HEK293T (cell line): ENCODE data around the gene B4GALNT1.

Experiments
- BHLHE40 ChIP-seq: fragments of 450-650 bp; IDR thresholded peaks from 2 replicates; pipeline ENCODE4 v1.6.1; 2016; ENCODE audit warnings: mild to moderate bottlenecking, moderate library complexity, borderline replicate concordance
- CTBP1 ChIP-seq: fragments of 450-650 bp; IDR thresholded peaks from 2 replicates; pipeline ENCODE4 v1.6.1; 2016; ENCODE audit warnings: borderline replicate concordance
- ELF4 ChIP-seq: fragments of 450-650 bp; IDR thresholded peaks from 2 replicates; pipeline ENCODE4 v1.6.1; 2017; ENCODE audit warnings: antibody characterized with exemption
- FOXA1 ChIP-seq: fragments of 450-650 bp; IDR thresholded peaks from 2 replicates; pipeline ENCODE4 v1.6.1; 2016; ENCODE audit warnings: mild to moderate bottlenecking
- FOXK2 ChIP-seq: fragments of 450-650 bp; IDR thresholded peaks from 2 replicates; pipeline ENCODE4 v1.6.1; 2016; ENCODE audit warnings: mild to moderate bottlenecking
- LEF1 ChIP-seq: fragments of 450-650 bp; IDR thresholded peaks from 2 replicates; pipeline ENCODE4 v1.6.1; 2017; ENCODE audit warnings: mild to moderate bottlenecking, borderline replicate concordance
- NFRKB ChIP-seq: fragments of 450-650 bp; IDR thresholded peaks from 2 replicates; pipeline ENCODE4 v1.6.1; 2016; ENCODE audit warnings: mild to moderate bottlenecking, moderate library complexity
- SP1 ChIP-seq: fragments of 450-650 bp; IDR thresholded peaks from 2 replicates; pipeline ENCODE4 v1.6.1; 2017
- SUZ12 ChIP-seq: fragments of 450-650 bp; IDR thresholded peaks from 2 replicates; pipeline ENCODE4 v1.6.1; 2016; ENCODE audit warnings: mild to moderate bottlenecking
- TARDBP ChIP-seq: fragments of 450-650 bp; IDR thresholded peaks from 2 replicates; pipeline ENCODE4 v1.6.1; 2016
- TF ChIP-seq, protein P1 (sequence below): fragments of 450-650 bp; IDR thresholded peaks from 2 replicates; pipeline ENCODE4 v1.6.1; 2016

DNA sequence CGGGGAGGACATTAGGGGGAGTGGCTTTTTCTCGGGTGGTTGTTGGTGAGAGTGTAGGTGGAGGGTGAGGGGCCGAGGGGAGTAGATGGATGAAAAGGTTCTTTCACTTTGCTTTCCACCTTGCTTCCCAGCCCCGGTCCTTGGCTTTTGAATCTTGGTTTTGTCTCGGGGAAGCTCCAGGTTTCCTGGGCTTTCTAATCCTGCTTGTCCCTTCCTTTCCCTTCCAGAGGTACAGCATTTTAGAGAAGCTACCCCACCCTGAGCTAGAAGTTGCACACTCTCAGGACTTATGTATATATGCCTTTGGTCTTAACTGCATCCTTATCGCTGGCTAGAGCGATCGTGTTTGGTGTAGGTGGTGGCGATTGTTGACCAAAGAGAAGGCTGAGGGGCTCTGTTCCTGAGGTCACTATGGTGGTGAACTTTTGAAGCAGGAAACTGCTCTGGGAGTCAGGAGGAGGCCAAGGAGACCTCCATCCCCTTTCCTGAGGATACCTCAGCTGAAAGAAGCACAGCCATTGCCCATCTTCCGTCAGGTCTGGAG lies 41.1 kb downstream of the B4GALNT1 start:
- TF ChIP-seq SUZ12 (no peak), SP1 (no peak), BHLHE40 (no peak), ELF4 (no peak), LEF1 (no peak), TARDBP (no peak), NFRKB (no peak), CTBP1 (no peak), FOXK2 (no peak), FOXA1 (no peak)
- TF ChIP-seq, protein P1, sequence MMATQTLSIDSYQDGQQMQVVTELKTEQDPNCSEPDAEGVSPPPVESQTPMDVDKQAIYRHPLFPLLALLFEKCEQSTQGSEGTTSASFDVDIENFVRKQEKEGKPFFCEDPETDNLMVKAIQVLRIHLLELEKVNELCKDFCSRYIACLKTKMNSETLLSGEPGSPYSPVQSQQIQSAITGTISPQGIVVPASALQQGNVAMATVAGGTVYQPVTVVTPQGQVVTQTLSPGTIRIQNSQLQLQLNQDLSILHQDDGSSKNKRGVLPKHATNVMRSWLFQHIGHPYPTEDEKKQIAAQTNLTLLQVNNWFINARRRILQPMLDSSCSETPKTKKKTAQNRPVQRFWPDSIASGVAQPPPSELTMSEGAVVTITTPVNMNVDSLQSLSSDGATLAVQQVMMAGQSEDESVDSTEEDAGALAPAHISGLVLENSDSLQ: no peak
